ENCODE data around the gene MITF. TPM values are rescaled to one million over a fixed set of nuclear protein-coding genes. Genes with fewer than 3 reads are reported as not detected.

The MITF gene
- total RNA-seq, 4 donors from 2014 or later = 19.4 to 35.3 (median 21.7) TPM

DNA sequence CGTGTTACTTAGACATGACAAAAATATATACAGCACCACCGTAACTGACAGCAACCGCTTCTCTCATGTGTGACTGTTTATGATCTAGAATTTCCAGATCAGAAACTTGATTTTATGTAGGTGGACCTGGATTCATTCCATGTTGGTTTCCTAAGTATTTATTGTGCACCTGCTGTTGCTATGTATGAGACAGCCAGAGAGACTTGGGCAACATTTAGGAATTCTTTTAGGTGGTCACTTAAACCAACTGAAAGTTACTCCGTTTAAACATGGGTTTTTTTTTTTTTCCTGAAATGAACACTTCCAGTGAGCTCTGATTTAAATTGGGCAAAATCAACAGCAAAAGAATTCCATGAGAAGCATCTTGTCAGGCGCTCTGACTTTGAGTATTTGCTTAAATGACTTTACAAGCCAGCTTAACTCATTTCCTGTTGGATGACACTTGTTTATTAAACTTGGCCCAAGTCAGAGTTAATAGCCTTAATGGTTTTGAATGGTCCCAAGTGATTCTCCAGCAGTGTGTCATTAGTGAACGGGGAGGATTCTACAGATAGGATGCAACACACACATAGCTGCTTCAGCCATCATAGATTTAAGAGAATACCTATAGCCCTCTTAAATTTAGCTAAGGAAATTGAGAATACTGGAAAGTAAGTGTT is 31.8 kb downstream of the MITF start:
- 54% methylated on average over 6 of the region's 6 CpGs for WGBS
- H3K27ac ChIP-seq = no peak overlapping the region

DNA sequence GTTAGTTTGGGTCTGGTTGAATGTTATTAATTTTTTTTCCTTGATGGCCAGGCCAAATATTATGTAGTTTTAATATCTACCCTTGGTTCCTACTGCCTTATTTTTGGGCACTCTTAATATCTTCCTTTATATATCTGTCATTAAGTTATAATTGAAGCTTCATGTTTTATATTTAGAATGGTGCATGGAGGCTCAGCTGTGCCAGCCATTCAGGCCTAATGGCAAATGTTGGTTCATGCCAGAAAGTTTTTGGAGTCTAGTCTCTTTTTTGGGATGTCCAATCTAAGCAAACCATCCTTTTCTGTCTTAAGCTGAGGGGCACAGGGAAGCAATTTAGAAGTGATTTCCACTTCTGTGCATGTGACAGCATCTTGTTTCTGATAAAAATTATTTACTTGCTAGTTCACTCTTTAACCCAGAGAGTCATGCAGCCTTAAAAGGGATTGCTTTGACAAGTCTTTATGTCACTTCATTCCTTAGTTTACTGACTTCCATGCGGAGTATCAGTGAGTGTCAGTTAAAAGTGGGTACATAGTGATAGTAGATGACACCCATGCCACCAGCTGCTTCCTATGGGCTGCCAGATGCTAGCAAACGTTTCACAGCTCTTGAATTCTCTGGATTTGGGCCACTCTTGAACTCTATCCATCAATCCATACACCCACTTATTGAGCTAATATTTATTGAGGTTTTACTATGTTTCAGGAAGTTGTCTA is 33.0 kb downstream of the MITF start:
- H3K36me3 ChIP-seq = no peaks in the 10 kb centered on the region
- no peak for DNase-seq (ENCODE audit: low spot score in 2 of 2)
- no peaks in the 10 kb centered on the region for H3K27me3 ChIP-seq
- no peak overlapping the region for H3K4me3 ChIP-seq
- 50% methylated on average over 2 of the region's 2 CpGs for whole genome bisulfite sequencing
- no peaks in the 10 kb centered on the region for H3K9me3 ChIP-seq
- peaks cover 56% of the 10 kb centered on the region for H3K4me1 ChIP-seq
- no peak overlapping the region for H3K27ac ChIP-seq
- TF ChIP-seq POLR2AphosphoS5 (IDR thresholded peaks at IDR 0.05) (no peak), CTCF (IDR thresholded peaks at IDR 0.05) (no peak), POLR2A (IDR thresholded peaks at IDR 0.05) (no peak), EP300 (IDR thresholded peaks at IDR 0.05) (no peak)

More for the DNA sequence above, 31.8 kb downstream of the MITF start:
- Histone ChIP-seq H3K27me3 (no peaks in the 10 kb centered on the region), H3K4me3 (no peak overlapping the region), H3K36me3 (no peaks in the 10 kb centered on the region), H3K4me1 (peaks cover 57% of the 10 kb centered on the region), H3K9me3 (no peaks in the 10 kb centered on the region)
- TF ChIP-seq EP300 (IDR thresholded peaks at IDR 0.05) = no peak
- TF ChIP-seq CTCF (IDR thresholded peaks at IDR 0.05) = no peak
- TF ChIP-seq POLR2A (IDR thresholded peaks at IDR 0.05) = no peak
- TF ChIP-seq POLR2AphosphoS5 (IDR thresholded peaks at IDR 0.05) = no peak
- DNase-seq (ENCODE audit: low spot score in 2 of 2) = no peak

- peak in 1 of 2 donors; percentile 72 for DNase-seq (ENCODE audit: low spot score in 2 of 2)
- Histone ChIP-seq H3K27ac (no peak overlapping the region), H3K27me3 (no peaks in the 10 kb centered on the region), H3K4me1 (peaks cover 45% of the 10 kb centered on the region), H3K36me3 (no peaks in the 10 kb centered on the region), H3K9me3 (no peaks in the 10 kb centered on the region), H3K4me3 (no peak overlapping the region)
- TF ChIP-seq POLR2A (IDR thresholded peaks at IDR 0.05) (no peak), EP300 (IDR thresholded peaks at IDR 0.05) (no peak), POLR2AphosphoS5 (IDR thresholded peaks at IDR 0.05) (no peak), CTCF (IDR thresholded peaks at IDR 0.05) (no peak)
- WGBS = 29% methylated on average over 1 of the region's 1 CpG
Measured at GRCh38 chr3:69774029-69774428, 34.8 kb downstream of the MITF start.

GRCh38 chr3:69775751-69776150 is 36.5 kb downstream of the MITF start:
- TF ChIP-seq EP300 (IDR thresholded peaks at IDR 0.05) (no peak), POLR2AphosphoS5 (IDR thresholded peaks at IDR 0.05) (no peak), POLR2A (IDR thresholded peaks at IDR 0.05) (no peak), CTCF (IDR thresholded peaks at IDR 0.05) (no peak)
- H3K36me3 ChIP-seq = no peaks in the 10 kb centered on the region
- DNase-seq (ENCODE audit: low spot score in 2 of 2) = no peak
- H3K27me3 ChIP-seq = no peaks in the 10 kb centered on the region
- no peaks in the 10 kb centered on the region for H3K9me3 ChIP-seq
- peaks cover 40% of the 10 kb centered on the region for H3K4me1 ChIP-seq
- 72% methylated on average over 3 of the region's 3 CpGs for WGBS
- no peak overlapping the region for H3K4me3 ChIP-seq
- H3K27ac ChIP-seq = no peak overlapping the region

DNA sequence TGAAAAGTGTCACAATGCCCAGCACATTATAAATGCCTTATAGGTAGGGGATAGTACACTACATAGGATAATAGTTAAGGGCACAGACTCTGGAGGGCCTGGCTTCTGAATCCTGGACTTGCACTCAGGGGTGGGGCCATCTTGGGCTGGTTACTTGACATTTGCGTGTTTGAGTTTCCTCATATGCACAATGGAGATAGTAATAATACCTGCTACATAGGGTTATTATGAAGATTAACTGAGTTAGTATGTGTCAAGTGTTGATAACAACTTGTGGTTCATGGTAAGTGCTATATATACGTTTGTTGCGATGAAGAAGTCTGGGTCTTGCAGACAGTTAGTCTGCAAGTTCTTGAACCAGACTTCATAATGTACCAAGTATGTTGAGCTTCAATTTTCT is 37.0 kb downstream of the MITF start:
- Histone ChIP-seq H3K36me3 (no peaks in the 10 kb centered on the region), H3K4me1 (peaks cover 36% of the 10 kb centered on the region)
- WGBS = 79% methylated on average over 3 of the region's 3 CpGs

More for the DNA sequence above, 37.0 kb downstream of the MITF start:
- no peaks in the 10 kb centered on the region for H3K9me3 ChIP-seq
- DNase-seq (ENCODE audit: low spot score in 2 of 2) = no peak
- TF ChIP-seq CTCF (IDR thresholded peaks at IDR 0.05) = no peak
- TF ChIP-seq EP300 (IDR thresholded peaks at IDR 0.05) = no peak
- TF ChIP-seq POLR2AphosphoS5 (IDR thresholded peaks at IDR 0.05) = no peak
- TF ChIP-seq POLR2A (IDR thresholded peaks at IDR 0.05) = no peak
- no peak overlapping the region for H3K4me3 ChIP-seq
- no peak overlapping the region for H3K27ac ChIP-seq
- H3K27me3 ChIP-seq = no peaks in the 10 kb centered on the region

Measured in suprapubic skin (tissue), 4 donors.